SK-MEL-5 (cell line): ENCODE results near the gene ZNF135. TPM values are rescaled to one million over a fixed set of nuclear protein-coding genes. Genes with fewer than 3 reads are reported as not detected.

Source experiments
- DNase-seq: peaks from one replicate; pipeline ENCODE4 v3.0.0-alpha.2; 2016; ENCODE audit warnings: low read depth, low spot score
- in situ Hi-C: cut with HindIII; loops from 2 replicates; pipeline ENCODE4 v1.10.0; 2016; ENCODE audit warnings: low sequenced_read_pairs, high pct_unique_total_duplicates, low pct_unique_long_range_greater_than_20kb
- total RNA-seq: library from RNA; depleted of rRNA; stranded (reverse); fragments of >200 nt; shearing (Covaris generic); gene quantifications from 2 replicates; pipeline ENCODE4 v1.2.3, GENCODE V29; 2014; rRNA removed

The ZNF135 gene
- total RNA-seq, 1 experiment from 2014 or later = 0.42 TPM

DNA sequence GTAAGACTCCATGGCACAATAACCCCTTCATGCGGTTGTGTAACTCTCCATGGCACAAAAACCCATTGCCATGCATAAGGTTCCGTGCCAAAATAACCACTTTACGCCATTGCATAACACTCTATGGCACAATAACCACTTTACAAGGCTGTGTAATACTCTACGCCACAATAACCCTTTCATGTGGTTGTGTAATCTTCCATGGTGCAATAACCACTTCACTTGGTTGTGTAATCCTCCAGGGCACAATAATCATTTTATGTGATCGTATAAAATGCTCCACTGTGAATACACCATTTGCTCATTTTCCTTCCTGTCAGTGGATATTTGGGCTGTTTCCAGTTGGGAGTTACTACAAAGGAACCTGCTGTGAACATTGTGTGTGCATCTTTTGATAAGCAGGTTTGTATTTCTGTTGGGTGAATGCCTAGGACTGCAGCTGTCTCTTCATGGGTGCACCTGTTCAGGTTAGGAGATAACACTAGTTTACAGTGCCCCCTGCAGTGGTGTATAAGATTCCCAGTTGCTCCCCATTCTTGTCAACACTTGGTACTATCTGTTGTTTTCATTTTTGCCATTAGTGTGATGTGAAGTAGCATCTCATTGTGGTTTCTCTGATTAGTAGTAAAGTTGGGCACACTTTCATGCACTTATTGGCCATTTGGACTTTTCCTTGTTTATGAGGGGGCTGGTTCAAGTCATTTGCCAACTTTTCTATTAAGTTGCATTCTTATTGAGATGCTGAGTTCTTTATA, 60.1 kb downstream of the ZNF135 start:
- DNase-seq = no peak
- in situ Hi-C loops = no loop called here

Other genes with a start within 250 kb of the ZNF135 start
- 4.5 and 4.9 TPM in 2 replicates for gene ZNF552, start 244.4 kb upstream of the ZNF135 start, total RNA-seq
- 19.0 and 21.2 TPM in 2 replicates for gene ZNF587B, start 229.0 kb upstream of the ZNF135 start, total RNA-seq
- 10.2 and 13.2 TPM in 2 replicates for gene ZNF587, start 209.4 kb upstream of the ZNF135 start, total RNA-seq
- gene ZNF814, start 170.2 kb upstream of the ZNF135 start, total RNA-seq = 0.48 and 1.6 TPM in 2 replicates
- 7.7 and 8.1 TPM in 2 replicates for gene ZNF417, start 142.7 kb upstream of the ZNF135 start, total RNA-seq
- gene ZNF418, start 123.9 kb upstream of the ZNF135 start, total RNA-seq = 0.45 and 3.5 TPM in 2 replicates
- gene ZNF256, start 111.6 kb upstream of the ZNF135 start, total RNA-seq = 3.6 and 4.2 TPM in 2 replicates
- gene C19orf18, start 84.7 kb upstream of the ZNF135 start, total RNA-seq = not detected in 2 replicates
- 3.7 and 5.5 TPM in 2 replicates for gene ZNF606, start 56.5 kb upstream of the ZNF135 start, total RNA-seq
- gene ZSCAN1, start 25.3 kb upstream of the ZNF135 start, total RNA-seq = not detected in 2 replicates
- gene ZSCAN18, start 38.9 kb downstream of the ZNF135 start, total RNA-seq = 2.8 and 3.6 TPM in 2 replicates
- gene ZNF329, start 91.5 kb downstream of the ZNF135 start, total RNA-seq = 9.3 and 10.7 TPM in 2 replicates
- 11.9 and 14.3 TPM in 2 replicates for gene ZNF274, start 123.8 kb downstream of the ZNF135 start, total RNA-seq
- 7.6 and 8.3 TPM in 2 replicates for gene ZNF544, start 169.6 kb downstream of the ZNF135 start, total RNA-seq
- gene ZNF8, start 219.7 kb downstream of the ZNF135 start, total RNA-seq = 2.9 and 3.6 TPM in 2 replicates
- gene ERVK3-1, start 246.1 kb downstream of the ZNF135 start, total RNA-seq = 48.0 and 48.1 TPM in 2 replicates